H1 (cell line): ENCODE measurements around the gene UGT3A1. TPM values are rescaled to one million over a fixed set of nuclear protein-coding genes. Genes with fewer than 3 reads are reported as not detected.

Experiments used
- CTCF ChIA-PET: fragments of 300-600 bp; sonication (Branson Sonifier 250); formaldehyde crosslinking; loops from one replicate; lab custom pipeline; 2021; ENCODE audit not compliant: partially characterized antibody; lab: Charles Lee
- POLR2A ChIA-PET: fragments of 300-600 bp; sonication (Branson Sonifier 250); formaldehyde crosslinking; loops from one replicate; lab custom pipeline; 2021; ENCODE audit warnings: inconsistent platforms; ENCODE audit not compliant: partially characterized antibody; lab: Charles Lee
- DNase-seq, 2 experiments: peaks; one replicate each; pipeline versions ENCODE4 v3.0.0 to v3.0.0-alpha.2; 2010 to 2022; ENCODE audit warnings: low spot score in 2 of 2, low read depth in 1 of 2, mixed read lengths in 1 of 2
- FAIRE-seq: peaks from 2 replicates; lab custom pipeline; 2011; peaks lifted over from hg19 to GRCh38; lab: Jason Lieb, UNC
- H2AFZ ChIP-seq: 2 replicates; pipeline ENCODE4 v1.8.1; 2012; ENCODE audit warnings: low read length, inconsistent platforms
- H2AK5ac ChIP-seq: 2 replicates; pipeline ENCODE4 v1.6.1; 2013; ENCODE audit warnings: low read depth, low read length
- H2BK120ac ChIP-seq: replicated peaks from 2 replicates; pipeline ENCODE3; 2013; ENCODE audit warnings: low read depth, low read length, inconsistent platforms
- H2BK12ac ChIP-seq: 2 replicates; pipeline ENCODE4 v1.6.1; 2013; ENCODE audit warnings: low read depth, low read length
- H2BK15ac ChIP-seq: 2 replicates; pipeline ENCODE4 v1.6.1; 2013; ENCODE audit warnings: low read length
- H2BK20ac ChIP-seq: 2 replicates; pipeline ENCODE4 v1.6.1; 2013; ENCODE audit warnings: low read length
- H2BK5ac ChIP-seq: 2 replicates; pipeline ENCODE4 v1.6.1; 2013; ENCODE audit warnings: low read depth, low read length
- H3K14ac ChIP-seq: 2 replicates; pipeline ENCODE4 v1.6.1; 2013; ENCODE audit warnings: inconsistent platforms; ENCODE audit not compliant: insufficient read length
- H3K18ac ChIP-seq: 2 replicates; pipeline ENCODE4 v1.6.1; 2013; ENCODE audit warnings: low read length; ENCODE audit errors: extremely low read depth
- H3K23ac ChIP-seq: 2 replicates; pipeline ENCODE4 v1.6.1; 2013; ENCODE audit warnings: inconsistent platforms; ENCODE audit not compliant: insufficient read length
- H3K23me2 ChIP-seq: 2 replicates; pipeline ENCODE4 v1.6.1; 2013; ENCODE audit warnings: low read depth, low read length
- H3K27ac ChIP-seq: 2 replicates; pipeline ENCODE4 v1.6.1; 2011; ENCODE audit warnings: low read depth, low read length, inconsistent platforms
- H3K27me3 ChIP-seq, 4 experiments: replicated peaks in 1 of 4; 1 replicate in 1 of 4; 2 replicates in 3 of 4; pipeline versions ENCODE4 v1.6.1 to v1.8.1; 2011 to 2013; ENCODE audit warnings: low read length in 3 of 4, mild to moderate bottlenecking in 3 of 4, inconsistent platforms in 2 of 4, mixed read lengths in 2 of 4, moderate library complexity in 1 of 4; ENCODE audit not compliant: control insufficient read depth in 3 of 4, insufficient read depth in 3 of 4; ENCODE audit errors: extremely low read depth in 1 of 4
- H3K36me3 ChIP-seq, 4 experiments: 2 replicates each; pipeline versions ENCODE4 v1.6.1 to v1.8.1; 2011 to 2013; ENCODE audit warnings: mild to moderate bottlenecking in 4 of 4, low read length in 3 of 4, moderate library complexity in 2 of 4, control low read depth in 1 of 4, inconsistent platforms in 1 of 4; ENCODE audit not compliant: insufficient read depth in 4 of 4, control insufficient read depth in 2 of 4
- H3K4ac ChIP-seq: replicated peaks from 2 replicates; pipeline ENCODE3; 2013; ENCODE audit warnings: low read length, low read depth, mixed read lengths, inconsistent platforms; ENCODE audit not compliant: insufficient read length
- H3K4me1 ChIP-seq, 4 experiments: replicated peaks in 1 of 4; 1 replicate in 1 of 4; 2 replicates in 3 of 4; pipeline versions ENCODE4 v1.6.1 to v1.8.1; 2011 to 2013; ENCODE audit warnings: low read length in 3 of 4, inconsistent platforms in 2 of 4, mixed read lengths in 1 of 4; ENCODE audit not compliant: insufficient read depth in 4 of 4, control insufficient read depth in 3 of 4
- H3K4me2 ChIP-seq, 2 experiments: 2 replicates each; pipeline versions ENCODE4 v1.6.1 to v1.8.1; 2011 to 2013; ENCODE audit warnings: low read depth in 2 of 2, low read length in 2 of 2, control low read depth in 1 of 2, inconsistent platforms in 1 of 2, mild to moderate bottlenecking in 1 of 2; ENCODE audit not compliant: insufficient read depth in 1 of 2
- H3K4me3 ChIP-seq, 4 experiments: fragments of 200-600, 300-600 bp in 1 of 4; sonication (generic), shearing (Covaris generic), sonication (Bioruptor Twin) in 1 of 4; 2 replicates each; pipeline versions ENCODE4 v1.5.1 to v1.8.1; 2011 to 2016; ENCODE audit warnings: low read length in 4 of 4, low read depth in 3 of 4, control low read depth in 2 of 4, inconsistent platforms in 2 of 4, mild to moderate bottlenecking in 2 of 4, mixed read lengths in 1 of 4, moderate library complexity in 1 of 4; ENCODE audit not compliant: insufficient read depth in 2 of 4; ENCODE audit errors: extremely low read depth in 1 of 4
- H3K56ac ChIP-seq: replicated peaks from 2 replicates; pipeline ENCODE3; 2013; ENCODE audit warnings: low read depth, mild to moderate bottlenecking, mixed read lengths, low read length, inconsistent platforms; ENCODE audit not compliant: insufficient read length
- H3K79me1 ChIP-seq: 2 replicates; pipeline ENCODE4 v1.6.1; 2013; ENCODE audit warnings: low read depth, low read length, control low read depth
- H3K79me2 ChIP-seq, 2 experiments: 2 replicates each; pipeline versions ENCODE4 v1.6.1 to v1.8.1; 2012 to 2013; ENCODE audit warnings: low read length in 2 of 2, mild to moderate bottlenecking in 2 of 2, inconsistent platforms in 1 of 2; ENCODE audit not compliant: insufficient read depth in 2 of 2, control insufficient read depth in 1 of 2
- H3K9ac ChIP-seq, 4 experiments: replicated peaks in 1 of 4; 1 replicate in 1 of 4; 2 replicates in 3 of 4; pipeline versions ENCODE4 v1.6.1 to v1.8.1; 2011 to 2013; ENCODE audit warnings: low read depth in 3 of 4, low read length in 3 of 4, control low read depth in 2 of 4, mild to moderate bottlenecking in 2 of 4, moderate library complexity in 2 of 4, inconsistent platforms in 1 of 4; ENCODE audit errors: extremely low read depth in 1 of 4
- H3K9me3 ChIP-seq, 2 experiments: 2 replicates each; pipeline versions ENCODE4 v1.6.1 to v1.8.1; 2012 to 2013; ENCODE audit warnings: mild to moderate bottlenecking in 2 of 2, moderate library complexity in 2 of 2, control low read depth in 1 of 2, inconsistent platforms in 1 of 2, low read depth in 1 of 2, low read length in 1 of 2, mixed read lengths in 1 of 2; ENCODE audit not compliant: insufficient read depth in 2 of 2
- H4K20me1 ChIP-seq, 2 experiments: replicated peaks in 1 of 2; 2 replicates each; pipeline versions ENCODE3 to v1.8.1; 2011 to 2013; ENCODE audit warnings: inconsistent platforms in 2 of 2, low read length in 2 of 2, mild to moderate bottlenecking in 1 of 2; ENCODE audit not compliant: insufficient read depth in 2 of 2, control insufficient read depth in 1 of 2
- H4K5ac ChIP-seq: 2 replicates; pipeline ENCODE4 v1.6.1; 2013; ENCODE audit warnings: low read length, low read depth, mixed read lengths, inconsistent platforms; ENCODE audit not compliant: insufficient read length
- H4K8ac ChIP-seq: 2 replicates; pipeline ENCODE4 v1.8.0; 2013; ENCODE audit warnings: mild to moderate bottlenecking, moderate library complexity, low read length, inconsistent platforms; ENCODE audit not compliant: insufficient read depth; ENCODE audit errors: extremely low read depth
- H4K91ac ChIP-seq: replicated peaks from 2 replicates; pipeline ENCODE3; 2013; ENCODE audit warnings: low read length, mixed read lengths, inconsistent platforms; ENCODE audit not compliant: insufficient read length
- CTBP2 ChIP-seq: IDR thresholded peaks from 2 replicates; pipeline ENCODE4 v1.7.0; 2011; ENCODE audit warnings: borderline replicate concordance, mild to moderate bottlenecking, moderate library complexity, mixed read lengths, low read length; ENCODE audit not compliant: insufficient read depth, insufficient read length
- GABPA ChIP-seq: IDR thresholded peaks from 2 replicates; pipeline ENCODE4 v1.6.1; 2011; ENCODE audit warnings: mild to moderate bottlenecking, low read length, moderate library complexity, borderline replicate concordance; ENCODE audit not compliant: insufficient read depth
- KDM4A ChIP-seq: IDR thresholded peaks from one replicate; pipeline ENCODE4 v1.7.1; 2012; ENCODE audit warnings: low read depth, mild to moderate bottlenecking, moderate library complexity, low read length, inconsistent platforms; ENCODE audit not compliant: severe bottlenecking
- POLR2AphosphoS5 ChIP-seq: IDR thresholded peaks from 2 replicates; pipeline ENCODE4 v1.6.1; 2011; ENCODE audit warnings: low read depth, low read length
- SP2 ChIP-seq: IDR thresholded peaks from 2 replicates; pipeline ENCODE4 v1.6.1; 2012; ENCODE audit warnings: mild to moderate bottlenecking, low read length, inconsistent platforms
- TAF1 ChIP-seq: IDR thresholded peaks from 2 replicates; pipeline ENCODE4 v1.6.1; 2011; ENCODE audit warnings: mild to moderate bottlenecking, low read depth, low read length
- WGBS, 2 experiments: shearing (Covaris generic) in 1 of 2; methylation state at CpG; one replicate each; pipeline versions ENCODE4 v1.1.6 to v1.1.7; 2013 to 2015; ENCODE audit warnings: low lambda C conversion rate in 2 of 2, mixed read lengths in 2 of 2, inconsistent platforms in 1 of 2, low coverage in 1 of 2, missing lambda C conversion rate in 1 of 2; ENCODE audit not compliant: insufficient replicate concordance in 2 of 2, insufficient coverage in 1 of 2, insufficient read length in 1 of 2; ENCODE audit errors: extremely low coverage in 1 of 2, missing lambda C conversion rate in 1 of 2; 5-methylcytosine and 5-hydroxymethylcytosine counted together
- polyA plus RNA-seq, 7 experiments: library from polyadenylated mRNA; depleted of rRNA in 3 of 7; stranded (reverse) in 5 of 7; unstranded in 2 of 7; fragments of >200 nt in 5 of 7; fragments of 200-250 nt in 2 of 7; gene quantifications; 1 replicate in 5 of 7; 2 replicates in 1 of 7; 4 replicates in 1 of 7; pipeline versions ENCODE4 v1.2.1 to v1.2.3, GENCODE V29; 2011 to 2013; ENCODE audit warnings: missing spikeins in 2 of 7, mixed read lengths in 2 of 7
- total RNA-seq: library from RNA; stranded (reverse); fragmentation: NEBNext Ultra II Directional; extraction: Animal tissue kit (Norgen Biotek cat#: 25700); gene quantifications from 2 replicates; pipeline ENCODE4 v1.2.1, GENCODE V29; 2021

The UGT3A1 gene
- total and polyA plus RNA-seq, 2 of the 8 experiments (the other 6 are each of a cell fraction or from before 2014, with no cell fraction given): 2.4 to 3.4 TPM

DNA sequence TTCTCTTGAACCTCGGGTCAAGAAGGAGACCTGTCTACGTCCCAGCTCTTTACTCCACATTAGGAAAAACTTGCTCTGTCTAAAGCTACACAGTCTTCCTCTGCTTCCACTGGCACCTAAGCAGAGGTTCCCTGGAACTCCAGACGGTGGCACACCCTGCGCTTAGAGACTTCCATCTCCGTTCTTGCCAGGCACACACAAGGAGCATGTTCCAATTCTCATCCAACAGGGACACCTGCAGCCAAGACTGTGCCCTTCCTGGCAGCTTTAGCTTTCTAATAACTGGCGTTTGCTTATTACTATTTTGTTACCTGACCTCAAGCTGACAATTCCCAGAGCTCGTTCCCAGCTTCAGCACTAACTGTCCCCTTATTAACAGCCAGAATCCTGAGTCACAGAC lies 68.7 kb downstream of the UGT3A1 start:
- Histone ChIP-seq H3K18ac (no peak overlapping the region), H2BK15ac (no peak overlapping the region), H4K20me1 (peaks cover 2 to 3% of the 10 kb centered on the region in 2 experiments), H3K56ac (no peak overlapping the region), H3K36me3 (no peaks in the 10 kb centered on the region), H3K9ac (no peak overlapping the region), H2AK5ac (no peak overlapping the region), H3K4me1 (no peaks in the 10 kb centered on the region), H3K23ac (no peak overlapping the region), H4K8ac (no peak overlapping the region), H3K79me2 (no peaks in the 10 kb centered on the region), H3K9me3 (no peaks in the 10 kb centered on the region), H3K14ac (no peak overlapping the region), H3K4me2 (no peak overlapping the region), H4K5ac (no peak overlapping the region), H3K4me3 (no peak overlapping the region), H3K27ac (no peak overlapping the region), H2BK120ac (no peak overlapping the region), H3K23me2 (no peaks in the 10 kb centered on the region), H2BK5ac (no peak overlapping the region), H3K79me1 (no peaks in the 10 kb centered on the region), H3K27me3 (peaks cover 5 to 23% (median 16%) of the 10 kb centered on the region in 4 experiments), H2BK20ac (no peak overlapping the region), H2BK12ac (no peak overlapping the region), H3K4ac (no peak overlapping the region), H2AFZ (no peak overlapping the region), H4K91ac (no peak overlapping the region)
- DNase-seq (no peak), FAIRE-seq (no peak)
- TF ChIP-seq POLR2AphosphoS5 (no peak), GABPA (no peak), KDM4A (no peak), CTBP2 (no peak), SP2 (no peak), TAF1 (no peak)
- ChIA-PET POLR2A (no interaction called here), CTCF (interaction anchor here (0.5 to 3.5 kb wide), 3 partner anchors 143 to 1319 kb away, joined by 3 to 18 read pairs (median 4); no protein-coding TSS in a partner anchor)
- WGBS, 2 experiments: 85% methylated on average over 7 of the region's 7 CpGs; no CpG with 5 or more reads in 1 of the 2 experiments
